HG03521 (cell line): ENCODE data around the gene EPHA1.

Experiments used
- ATAC-seq: cut with Tn5 transposase; IDR thresholded peaks from one replicate; pipeline ENCODE4 v1.9.1; 2021; ENCODE audit warnings: mild to moderate bottlenecking, moderate library complexity; ENCODE audit not compliant: unreplicated experiment

EPHA1 gene

GRCh38 chr7:143408686-143409561, at the start of gene EPHA1:
TSS of gene EPHA1 (minus strand) at chr7:143408856. CDS start at chr7:143408805, 51 bp downstream.
- no peak for ATAC-seq

GRCh38 chr7:143458263-143458662, 49.6 kb upstream of the EPHA1 start:
- ATAC-seq = no peak

- no peak for ATAC-seq
These were observed 48.5 kb upstream of the EPHA1 start for GRCh38 chr7:143456992-143457793.

- ATAC-seq = no peak
These were observed 47.3 kb upstream of the EPHA1 start for GRCh38 chr7:143455942-143456341.

GRCh38 chr7:143455491-143455890, 46.8 kb upstream of the EPHA1 start:
- no peak for ATAC-seq

GRCh38 chr7:143454091-143454680, 45.5 kb upstream of the EPHA1 start:
- no peak for ATAC-seq

GRCh38 chr7:143452495-143452894, 43.8 kb upstream of the EPHA1 start:
- no peak for ATAC-seq

- no peak for ATAC-seq
These were observed 43.1 kb upstream of the EPHA1 start for GRCh38 chr7:143451746-143452145.

GRCh38 chr7:143451122-143451521, 42.5 kb upstream of the EPHA1 start:
- ATAC-seq = no peak

GRCh38 chr7:143449793-143450192, 41.1 kb upstream of the EPHA1 start:
- no peak for ATAC-seq

GRCh38 chr7:143448429-143448828, 39.8 kb upstream of the EPHA1 start:
- ATAC-seq = no peak

- ATAC-seq = no peak
These were observed 38.8 kb upstream of the EPHA1 start for GRCh38 chr7:143447466-143447865.

- ATAC-seq = no peak
These were observed 36.1 kb upstream of the EPHA1 start for GRCh38 chr7:143444785-143445184.

- no peak for ATAC-seq
These were observed 35.6 kb upstream of the EPHA1 start for GRCh38 chr7:143444063-143444782.

- no peak for ATAC-seq
These were observed 34.5 kb upstream of the EPHA1 start, which contains the start of gene TAS2R60 for GRCh38 chr7:143443153-143443552. TSS of gene TAS2R60 (plus strand) at chr7:143443453. CDS start at chr7:143443453, 0 bp downstream.

GRCh38 chr7:143439866-143440265, 31.2 kb upstream of the EPHA1 start:
- ATAC-seq = no peak

GRCh38 chr7:143437578-143437977, 28.9 kb upstream of the EPHA1 start:
- ATAC-seq = no peak

- peak; percentile 90 for ATAC-seq
These were observed 27.8 kb upstream of the EPHA1 start for GRCh38 chr7:143436325-143436946.

GRCh38 chr7:143435266-143435665, 26.6 kb upstream of the EPHA1 start:
- ATAC-seq = no peak

GRCh38 chr7:143434660-143435059, 26.0 kb upstream of the EPHA1 start:
- ATAC-seq = no peak
